Measurements from ENCODE around the gene MMGT1.
"Not testable (repeated sequence)": the region's sequence is repeated elsewhere in the genome, so short reads cannot be mapped to it uniquely, and the experiment has no call there.

Gene MMGT1

DNA sequence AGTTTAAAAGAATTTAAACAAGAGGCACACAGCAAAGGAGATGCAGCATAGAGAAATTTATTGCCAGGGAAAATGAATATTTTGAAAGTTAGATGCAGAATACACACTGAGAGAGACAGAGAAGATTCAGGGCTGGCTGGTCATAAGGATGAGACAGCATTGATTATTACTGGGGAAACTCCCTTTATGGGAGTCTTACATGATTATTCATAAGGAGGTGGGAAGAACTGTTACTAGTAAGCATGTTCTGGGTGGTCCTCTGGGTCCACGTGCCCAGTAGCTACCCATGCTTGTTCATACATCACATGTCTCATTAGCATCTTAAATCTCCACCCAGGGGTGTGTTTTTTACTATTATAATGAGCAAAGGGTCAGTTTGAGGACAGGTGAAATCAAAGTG lies 53.3 kb downstream of the MMGT1 start:
- not testable (repeated sequence) for DNase-seq

DNA sequence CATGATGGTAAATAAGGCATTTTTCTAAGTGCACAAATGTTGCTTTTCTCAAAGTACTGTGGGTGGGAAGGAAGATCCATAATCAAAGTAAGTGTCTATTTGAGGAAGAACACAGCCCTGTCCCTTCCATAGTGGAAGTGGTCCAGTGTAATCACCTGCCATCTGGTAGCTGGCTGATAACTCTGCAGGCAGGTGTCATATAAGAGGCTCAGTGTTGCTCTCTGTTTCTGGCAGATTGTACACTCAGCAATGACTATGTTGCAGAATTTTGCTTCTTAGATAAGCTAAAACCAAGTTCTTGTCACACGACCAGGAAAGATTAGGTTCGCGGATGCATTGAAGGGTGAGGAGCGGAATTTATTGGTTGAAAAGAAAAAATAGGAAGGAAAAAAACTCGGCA lies 59.4 kb downstream of the MMGT1 start:
- no peak for DNase-seq
